ENCODE data around the gene CLEC1A.

The CLEC1A gene

GRCh38 chr12:10126413-10126812, 27.6 kb upstream of the CLEC1A start:
- no peaks in the 10 kb centered on the region for H3K36me3 ChIP-seq (ENCODE audit: insufficient read depth, low read length)
- H3K79me2 ChIP-seq (ENCODE audit: insufficient read depth, low read length): no peaks in the 10 kb centered on the region
- H3K9me3 ChIP-seq (ENCODE audit: insufficient read depth, low read length, severe bottlenecking): no peaks in the 10 kb centered on the region
- no peak overlapping the region for H3K27ac ChIP-seq (ENCODE audit: low read length)
- TF ChIP-seq CTCF (IDR thresholded peaks at IDR 0.05; ENCODE audit: borderline replicate concordance, extremely low read depth, low read length, poor library complexity, severe bottlenecking): no peak
- TF ChIP-seq EZH2 (IDR thresholded peaks at IDR 0.05; ENCODE audit: borderline replicate concordance, low read depth, low read length, severe bottlenecking): no peak
- no peak overlapping the region for H3K9ac ChIP-seq (ENCODE audit: low read depth, low read length)
- no peaks in the 10 kb centered on the region for H4K20me1 ChIP-seq (ENCODE audit: insufficient read depth, low read length)
- no peak overlapping the region for H2AFZ ChIP-seq (ENCODE audit: low read depth, low read length)
- H3K4me2 ChIP-seq (ENCODE audit: insufficient read depth, low read length): no peak overlapping the region
- H3K4me1 ChIP-seq (ENCODE audit: insufficient read depth, low read length): no peaks in the 10 kb centered on the region
- ATAC-seq (ENCODE audit: insufficient read depth, low read depth): no peak
- no peak for DNase-seq
- H3K27me3 ChIP-seq (ENCODE audit: insufficient read depth, low read length, poor library complexity): peaks cover 22% of the 10 kb centered on the region
- no peak overlapping the region for H3K4me3 ChIP-seq (ENCODE audit: low read depth in 1 of 2, low read length in 2 of 2)

GRCh38 chr12:10122689-10123088, 23.9 kb upstream of the CLEC1A start:
- Histone ChIP-seq H4K20me1 (ENCODE audit: insufficient read depth, low read length) (no peaks in the 10 kb centered on the region), H3K79me2 (ENCODE audit: insufficient read depth, low read length) (no peaks in the 10 kb centered on the region), H3K27me3 (ENCODE audit: insufficient read depth, low read length, poor library complexity) (peaks cover 13% of the 10 kb centered on the region), H3K27ac (ENCODE audit: low read length) (no peak overlapping the region), H3K36me3 (ENCODE audit: insufficient read depth, low read length) (no peaks in the 10 kb centered on the region), H3K9me3 (ENCODE audit: insufficient read depth, low read length, severe bottlenecking) (no peaks in the 10 kb centered on the region), H3K4me2 (ENCODE audit: insufficient read depth, low read length) (no peak overlapping the region), H3K4me1 (ENCODE audit: insufficient read depth, low read length) (no peaks in the 10 kb centered on the region), H3K4me3 (ENCODE audit: low read depth in 1 of 2, low read length in 2 of 2) (no peak overlapping the region), H3K9ac (ENCODE audit: low read depth, low read length) (no peak overlapping the region), H2AFZ (ENCODE audit: low read depth, low read length) (no peak overlapping the region)
- DNase-seq (no peak), ATAC-seq (ENCODE audit: insufficient read depth, low read depth) (no peak)
- TF ChIP-seq EZH2 (IDR thresholded peaks at IDR 0.05; ENCODE audit: borderline replicate concordance, low read depth, low read length, severe bottlenecking) (no peak), CTCF (IDR thresholded peaks at IDR 0.05; ENCODE audit: borderline replicate concordance, extremely low read depth, low read length, poor library complexity, severe bottlenecking) (no peak)

- Histone ChIP-seq H3K9ac (ENCODE audit: low read depth, low read length) (no peak overlapping the region), H2AFZ (ENCODE audit: low read depth, low read length) (no peak overlapping the region), H3K79me2 (ENCODE audit: insufficient read depth, low read length) (no peaks in the 10 kb centered on the region), H3K27ac (ENCODE audit: low read length) (no peak overlapping the region), H3K27me3 (ENCODE audit: insufficient read depth, low read length, poor library complexity) (peaks cover 6% of the 10 kb centered on the region), H3K9me3 (ENCODE audit: insufficient read depth, low read length, severe bottlenecking) (no peaks in the 10 kb centered on the region), H3K4me3 (ENCODE audit: low read depth in 1 of 2, low read length in 2 of 2) (no peak overlapping the region), H4K20me1 (ENCODE audit: insufficient read depth, low read length) (no peaks in the 10 kb centered on the region), H3K4me1 (ENCODE audit: insufficient read depth, low read length) (no peaks in the 10 kb centered on the region), H3K4me2 (ENCODE audit: insufficient read depth, low read length) (no peak overlapping the region), H3K36me3 (ENCODE audit: insufficient read depth, low read length) (no peaks in the 10 kb centered on the region)
- DNase-seq: no peak
- TF ChIP-seq EZH2 (IDR thresholded peaks at IDR 0.05; ENCODE audit: borderline replicate concordance, low read depth, low read length, severe bottlenecking) (no peak), CTCF (IDR thresholded peaks at IDR 0.05; ENCODE audit: borderline replicate concordance, extremely low read depth, low read length, poor library complexity, severe bottlenecking) (no peak)
- ATAC-seq (ENCODE audit: insufficient read depth, low read depth): no peak
These were observed 22.5 kb upstream of the CLEC1A start for GRCh38 chr12:10121278-10121677.

GRCh38 chr12:10119066-10119465, 20.3 kb upstream of the CLEC1A start:
- peaks cover 5% of the 10 kb centered on the region for H3K27me3 ChIP-seq (ENCODE audit: insufficient read depth, low read length, poor library complexity)
- no peaks in the 10 kb centered on the region for H3K9me3 ChIP-seq (ENCODE audit: insufficient read depth, low read length, severe bottlenecking)
- H3K36me3 ChIP-seq (ENCODE audit: insufficient read depth, low read length): no peaks in the 10 kb centered on the region
- DNase-seq: no peak
- no peak for TF ChIP-seq CTCF (IDR thresholded peaks at IDR 0.05; ENCODE audit: borderline replicate concordance, extremely low read depth, low read length, poor library complexity, severe bottlenecking)
- TF ChIP-seq EZH2 (IDR thresholded peaks at IDR 0.05; ENCODE audit: borderline replicate concordance, low read depth, low read length, severe bottlenecking): no peak
- no peak overlapping the region for H3K27ac ChIP-seq (ENCODE audit: low read length)
- ATAC-seq (ENCODE audit: insufficient read depth, low read depth): no peak
- no peaks in the 10 kb centered on the region for H3K4me1 ChIP-seq (ENCODE audit: insufficient read depth, low read length)
- H2AFZ ChIP-seq (ENCODE audit: low read depth, low read length): no peak overlapping the region
- H3K79me2 ChIP-seq (ENCODE audit: insufficient read depth, low read length): no peaks in the 10 kb centered on the region
- H4K20me1 ChIP-seq (ENCODE audit: insufficient read depth, low read length): no peaks in the 10 kb centered on the region
- no peak overlapping the region for H3K9ac ChIP-seq (ENCODE audit: low read depth, low read length)
- no peak overlapping the region for H3K4me2 ChIP-seq (ENCODE audit: insufficient read depth, low read length)
- H3K4me3 ChIP-seq (ENCODE audit: low read depth in 1 of 2, low read length in 2 of 2): no peak overlapping the region

All from DND-41 (cell line).